Spinal cord (tissue), 10 donors: ENCODE measurements around the gene CHRNA3. TPM values are rescaled to one million over a fixed set of nuclear protein-coding genes. Genes with fewer than 3 reads are reported as not detected.
"Not testable (repeated sequence)": the region's sequence is repeated elsewhere in the genome, so short reads cannot be mapped to it uniquely, and the experiment has no call there.

Experiments
- DNase-seq, 6 donors: peaks; one replicate each; pipeline versions ENCODE4 v3.0.0 to v3.0.0-alpha.2; 2013 to 2015; ENCODE audit warnings: low spot score in 6 of 6, low read depth in 4 of 6
- H3K27ac ChIP-seq: one replicate; pipeline ENCODE4 v1.5.1; 2013; ENCODE audit warnings: low read depth, low read length, control low read depth
- H3K27me3 ChIP-seq: one replicate; pipeline ENCODE4 v1.6.1; 2013; ENCODE audit warnings: low read length; ENCODE audit not compliant: control insufficient read depth, insufficient read depth
- H3K36me3 ChIP-seq: one replicate; pipeline ENCODE4 v1.6.1; 2013; ENCODE audit warnings: low read length; ENCODE audit not compliant: control insufficient read depth, insufficient read depth
- H3K4me1 ChIP-seq: one replicate; pipeline ENCODE4 v1.6.1; 2013; ENCODE audit warnings: low read length; ENCODE audit not compliant: control insufficient read depth, insufficient read depth
- H3K4me3 ChIP-seq: one replicate; pipeline ENCODE4 v1.5.1; 2013; ENCODE audit warnings: low read depth, low read length, control low read depth
- H3K9me3 ChIP-seq: one replicate; pipeline ENCODE4 v1.6.1; 2013; ENCODE audit warnings: low read length; ENCODE audit not compliant: control insufficient read depth, insufficient read depth
- WGBS: methylation state at CpG from one replicate; pipeline ENCODE4 v1.1.5; 2013; ENCODE audit warnings: missing lambda C conversion rate; ENCODE audit not compliant: insufficient coverage; 5-methylcytosine and 5-hydroxymethylcytosine counted together
- polyA plus RNA-seq, 2 donors: library from polyadenylated mRNA; unstranded; fragments of 120-200 nt; gene quantifications; one replicate each; pipeline ENCODE4 v1.2.1, GENCODE V29; 2013; ENCODE audit not compliant: insufficient read length in 2 of 2
- total RNA-seq, 2 donors: library from RNA; depleted of rRNA in 1 of 2; stranded (reverse); fragments of 120-200 nt in 1 of 2; fragments of >200 nt in 1 of 2; gene quantifications; one replicate each; pipeline versions ENCODE4 v1.2.3 to v1.2.4, GENCODE V29; 2013 to 2014
- donor health status: healthy.

Gene CHRNA3
- total and polyA plus RNA-seq, 4 donors, result 1.1 to 7.7 (median 5.5) TPM

DNA sequence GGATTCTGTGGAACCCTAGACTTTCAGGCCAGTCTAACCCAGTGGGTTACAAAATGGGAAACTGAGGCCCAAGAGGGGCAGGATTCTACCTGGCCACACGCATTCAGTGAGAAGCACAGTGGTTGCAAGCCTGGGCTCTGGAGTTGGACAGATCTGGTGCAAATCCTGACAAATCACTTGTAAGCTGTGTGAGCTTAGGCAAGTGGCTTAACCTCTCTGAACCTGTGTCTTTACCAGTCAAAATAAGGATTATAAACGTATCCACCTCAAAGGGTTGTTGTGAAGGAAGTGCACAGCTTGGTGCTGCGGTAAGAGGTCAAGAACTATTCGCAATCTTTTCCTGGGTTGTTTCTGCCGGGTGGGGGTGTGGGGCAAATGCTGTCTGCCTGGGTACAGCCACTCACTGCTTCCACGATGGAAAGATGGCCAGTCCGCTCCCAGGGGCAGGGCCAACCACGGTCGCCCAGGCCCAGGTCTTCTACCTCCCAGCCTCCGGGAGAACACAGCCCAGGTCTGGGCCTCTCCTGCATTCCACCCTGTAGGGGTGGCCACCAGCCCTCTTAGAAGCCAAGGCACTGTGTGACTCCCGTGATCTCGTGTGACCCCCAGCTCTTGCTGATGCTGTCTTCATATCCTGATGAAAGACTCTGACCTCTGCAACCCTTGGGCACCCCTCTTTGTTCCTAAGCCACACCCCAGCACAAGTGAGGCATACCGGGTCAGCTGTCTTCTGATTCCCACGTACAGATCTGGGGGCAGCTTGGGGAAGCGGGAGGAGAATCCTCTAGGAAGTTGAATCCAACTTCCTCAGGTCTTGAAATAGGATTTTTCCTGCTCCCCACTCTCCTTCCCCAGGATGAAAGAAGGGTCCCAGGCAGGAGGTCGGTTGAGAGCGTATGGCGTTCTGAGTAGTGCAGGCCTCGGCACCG, 1.5 kb downstream of the CHRNA3 start:
- H3K36me3 ChIP-seq, result peaks cover 5% of the 10 kb centered on the region
- H3K4me1 ChIP-seq, result peaks cover 17% of the 10 kb centered on the region
- H3K27ac ChIP-seq, result no peak overlapping the region
- H3K27me3 ChIP-seq, result peaks cover 37% of the 10 kb centered on the region
- no peak overlapping the region for H3K4me3 ChIP-seq
- no peak for DNase-seq
- 50% methylated on average over 17 of the region's 20 CpGs for WGBS
- H3K9me3 ChIP-seq, result no peaks in the 10 kb centered on the region

DNA sequence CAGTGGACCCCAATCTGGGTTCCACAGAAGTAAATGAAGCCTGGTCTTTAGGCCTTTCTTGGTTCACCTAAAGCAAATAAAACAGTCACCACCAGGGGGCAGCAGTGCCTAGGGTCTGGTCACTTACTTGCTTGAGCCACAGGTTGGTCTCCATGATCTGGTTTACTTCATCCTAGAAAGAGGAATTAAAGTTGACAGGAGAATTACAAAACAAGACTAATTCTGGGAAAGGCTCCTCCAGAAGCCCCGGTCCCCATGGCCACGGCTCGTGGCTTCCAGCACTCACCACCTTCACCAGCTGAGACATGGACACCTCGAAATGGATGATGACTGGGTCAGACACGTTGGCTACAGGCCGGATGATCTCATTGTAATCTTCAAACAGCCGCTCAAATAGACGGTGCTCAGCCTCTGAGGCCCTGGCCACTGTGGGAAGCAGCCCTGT, 2.3 kb downstream of the CHRNA3 start:
- no peak overlapping the region for H3K4me3 ChIP-seq
- H3K9me3 ChIP-seq, result no peaks in the 10 kb centered on the region
- peaks cover 5% of the 10 kb centered on the region for H3K36me3 ChIP-seq
- peaks cover 17% of the 10 kb centered on the region for H3K4me1 ChIP-seq
- WGBS, result 44% methylated on average over 8 of the region's 8 CpGs
- H3K27ac ChIP-seq, result no peak overlapping the region
- H3K27me3 ChIP-seq, result peaks cover 37% of the 10 kb centered on the region
- DNase-seq, result peak; percentile 69 to 97 (median 84)

GRCh38 chr15:78618064-78618463, 2.7 kb downstream of the CHRNA3 start:
- Histone ChIP-seq H3K4me3 (no peak overlapping the region), H3K27me3 (peaks cover 37% of the 10 kb centered on the region), H3K4me1 (peaks cover 17% of the 10 kb centered on the region), H3K36me3 (peaks cover 5% of the 10 kb centered on the region), H3K9me3 (no peaks in the 10 kb centered on the region), H3K27ac (no peak overlapping the region)
- DNase-seq, result no peak
- 89% methylated on average over 8 of the region's 8 CpGs for WGBS

DNA sequence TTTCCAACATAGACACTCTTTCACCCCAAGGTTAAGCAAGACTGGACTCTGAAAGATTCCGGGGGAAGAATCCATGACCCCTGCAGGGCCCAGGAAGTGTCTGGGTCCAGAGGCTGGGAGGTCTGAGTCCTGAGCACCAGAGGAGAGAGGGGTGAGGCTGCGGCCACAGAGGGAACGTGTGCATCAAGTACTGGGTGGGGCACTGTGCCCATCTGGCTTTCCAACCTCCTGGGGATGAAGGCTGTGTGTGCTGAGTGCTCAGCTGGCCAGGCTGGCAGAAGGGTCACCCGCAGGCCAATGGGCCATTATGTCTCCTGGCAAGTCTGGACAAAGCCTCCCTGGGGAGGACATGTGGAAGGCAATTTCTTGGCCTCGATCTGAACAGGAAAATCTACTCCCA, 3.3 kb downstream of the CHRNA3 start:
- peaks cover 37% of the 10 kb centered on the region for H3K27me3 ChIP-seq
- H3K9me3 ChIP-seq, result no peaks in the 10 kb centered on the region
- H3K4me1 ChIP-seq, result peaks cover 17% of the 10 kb centered on the region
- DNase-seq, result no peak
- H3K27ac ChIP-seq, result no peak overlapping the region
- H3K36me3 ChIP-seq, result peaks cover 5% of the 10 kb centered on the region
- H3K4me3 ChIP-seq, result no peak overlapping the region
- WGBS, result 63% methylated on average over 3 of the region's 5 CpGs

GRCh38 chr15:78617076-78617475, 3.7 kb downstream of the CHRNA3 start:
- no peaks in the 10 kb centered on the region for H3K9me3 ChIP-seq
- DNase-seq, result no peak
- H3K4me3 ChIP-seq, result no peak overlapping the region
- peaks cover 5% of the 10 kb centered on the region for H3K36me3 ChIP-seq
- peaks cover 33% of the 10 kb centered on the region for H3K27me3 ChIP-seq
- no peak overlapping the region for H3K27ac ChIP-seq
- WGBS, result 68% methylated on average over 4 of the region's 7 CpGs
- H3K4me1 ChIP-seq, result peaks cover 17% of the 10 kb centered on the region

GRCh38 chr15:78616506-78616905, 4.3 kb downstream of the CHRNA3 start:
- 95% methylated on average over 2 of the region's 2 CpGs for WGBS
- no peaks in the 10 kb centered on the region for H3K9me3 ChIP-seq
- no peak for DNase-seq

DNA sequence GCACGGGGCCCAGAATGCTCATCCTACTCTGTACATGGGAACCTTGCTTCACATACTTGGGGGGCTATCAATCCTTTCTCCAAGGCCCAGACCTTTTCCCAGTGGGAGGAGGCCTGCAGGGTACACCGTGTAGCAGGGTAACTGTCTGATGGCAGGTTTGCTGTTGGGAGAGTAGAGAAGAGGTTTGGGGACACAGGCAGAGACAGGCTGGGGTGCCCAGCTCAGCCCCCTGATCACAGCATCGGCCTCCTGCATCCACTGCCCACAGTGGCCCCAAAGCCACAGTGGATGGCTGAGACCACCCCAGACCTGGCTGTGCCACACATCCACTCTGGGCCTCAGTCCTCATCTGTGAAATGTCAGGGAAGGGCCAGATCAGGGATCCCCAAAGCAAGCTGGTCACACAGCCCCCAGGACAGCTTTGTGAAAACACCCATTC, 5.6 kb downstream of the CHRNA3 start:
- no peak for DNase-seq
- 39% methylated on average over 2 of the region's 3 CpGs for WGBS
- Histone ChIP-seq H3K9me3 (no peaks in the 10 kb centered on the region), H3K4me3 (no peak overlapping the region), H3K27me3 (peaks cover 16% of the 10 kb centered on the region), H3K36me3 (peaks cover 5% of the 10 kb centered on the region), H3K4me1 (peaks cover 13% of the 10 kb centered on the region), H3K27ac (no peak overlapping the region)

More at GRCh38 chr15:78616506-78616905, 4.3 kb downstream of the CHRNA3 start:
- Histone ChIP-seq H3K36me3 (peaks cover 5% of the 10 kb centered on the region), H3K27me3 (peaks cover 27% of the 10 kb centered on the region), H3K4me1 (peaks cover 17% of the 10 kb centered on the region), H3K27ac (no peak overlapping the region), H3K4me3 (no peak overlapping the region)

- Histone ChIP-seq H3K27ac (no peak overlapping the region), H3K9me3 (no peaks in the 10 kb centered on the region), H3K4me3 (no peak overlapping the region), H3K27me3 (peaks cover 5% of the 10 kb centered on the region), H3K36me3 (peaks cover 5% of the 10 kb centered on the region), H3K4me1 (peaks cover 1% of the 10 kb centered on the region)
- DNase-seq, result peak in 1 of 6 donors; percentile 77
- 56% methylated on average over 1 of the region's 3 CpGs for WGBS
Observed at GRCh38 chr15:78614021-78614420, 6.8 kb downstream of the CHRNA3 start.

- not testable (repeated sequence) for H3K4me3 ChIP-seq, H3K27me3 ChIP-seq, DNase-seq, H3K36me3 ChIP-seq, H3K4me1 ChIP-seq, H3K27ac ChIP-seq, H3K9me3 ChIP-seq
- WGBS, result no CpG with 5 or more reads among the region's 3 CpGs
Observed at GRCh38 chr15:78609551-78609950, 11.2 kb downstream of the CHRNA3 start.

GRCh38 chr15:78605680-78606079, 15.1 kb downstream of the CHRNA3 start:
- Histone ChIP-seq H3K27me3 (no peaks in the 10 kb centered on the region), H3K9me3 (no peaks in the 10 kb centered on the region), H3K4me3 (no peak overlapping the region), H3K4me1 (no peaks in the 10 kb centered on the region), H3K36me3 (no peaks in the 10 kb centered on the region), H3K27ac (no peak overlapping the region)
- 63% methylated on average over 1 of the region's 4 CpGs for WGBS
- no peak for DNase-seq
